Measurements from ENCODE around the gene MBTPS1. TPM values are rescaled to one million over a fixed set of nuclear protein-coding genes. Genes with fewer than 3 reads are reported as not detected.

The MBTPS1 gene
- total and polyA plus RNA-seq, 10 of the 15 experiments (the other 5 are each of a cell fraction or from before 2014, with no cell fraction given): 1.3 to 43.9 (median 35.2) TPM

- POLR2A ChIA-PET: no interaction called here
- ATAC-seq (no peak), DNase-seq (ENCODE audit: low read depth, low spot score) (no peak), FAIRE-seq (no peak)
- WGBS (ENCODE audit: insufficient coverage, insufficient replicate concordance, low lambda C conversion rate, missing lambda C conversion rate): 34% methylated on average over 4 of the region's 4 CpGs
- CTCF ChIA-PET: interaction anchor here (1.9 kb wide), 1 partner anchor 32 kb away, joined by 4 read pairs; the partner anchor contains the start of gene TAF1C
- RAD21 ChIA-PET (ENCODE audit: unreplicated experiment): no interaction called here
- no TSS peak for BruUV-seq (replicated peaks)
- no peak overlapping the region for H3K9ac ChIP-seq (ENCODE audit: control insufficient read depth, insufficient read depth, low read length)
- H3K4me3 ChIP-seq: no peak overlapping the region
- H3K27ac ChIP-seq (ENCODE audit: control insufficient read depth, insufficient read depth): no peak overlapping the region
- H2AFZ ChIP-seq (ENCODE audit: control insufficient read depth, low read depth, low read length): no peak overlapping the region
- no peaks in the 10 kb centered on the region for H4K20me1 ChIP-seq (ENCODE audit: control insufficient read depth, insufficient read depth)
- intact Hi-C loops (cut with micrococcal nuclease; ENCODE audit: unreplicated experiment): no loop called here
- no peaks in the 10 kb centered on the region for H3K79me2 ChIP-seq (ENCODE audit: control insufficient read depth, insufficient read depth, low read length)
- no peak overlapping the region for H3K4me2 ChIP-seq (ENCODE audit: control insufficient read depth, insufficient read depth)
- no peaks in the 10 kb centered on the region for H3K36me3 ChIP-seq (ENCODE audit: control insufficient read depth in 2 of 2, insufficient read depth in 2 of 2, low read length in 1 of 2)
- SMC1A ChIA-PET (ENCODE audit: uncharacterized antibody, unreplicated experiment): interaction anchor here (0.7 kb wide), 1 partner anchor 24 kb away, joined by 3 read pairs; no protein-coding TSS in a partner anchor
- H3K4me1 ChIP-seq (ENCODE audit: control insufficient read depth, insufficient read depth, low read length): no peaks in the 10 kb centered on the region
- TF ChIP-seq SPI1 (IDR thresholded peaks at IDR 0.05; ENCODE audit: borderline replicate concordance, insufficient read depth, low read depth, low read length) (no peak), TBL1XR1 (IDR thresholded peaks at IDR 0.05; ENCODE audit: low read depth, low read length) (no peak), CEBPZ (IDR thresholded peaks at IDR 0.05; ENCODE audit: low read depth, low read length) (no peak), CEBPB (IDR thresholded peaks at IDR 0.05; ENCODE audit: borderline replicate concordance in 1 of 2, low read depth in 2 of 2, low read length in 2 of 2) (no peak), NR2C2 (IDR thresholded peaks at IDR 0.05; ENCODE audit: borderline replicate concordance, control insufficient read depth, insufficient read length, low read depth) (no peak), CTCF (IDR thresholded peaks at IDR 0.05 in 2 of 3, conservative IDR thresholded peaks at IDR 0.05 in 1 of 3; ENCODE audit: control insufficient read depth in 2 of 3, extremely low read depth in 1 of 3, insufficient read depth in 1 of 3, low read depth in 3 of 3, low read length in 3 of 3) (no peak), ZBTB4 (CRISPR knock-in tag; IDR thresholded peaks at IDR 0.05) (no peak)
- in situ Hi-C loops (cut with MboI): no loop called here
- H3K9me3 ChIP-seq (replicated peaks; ENCODE audit: control insufficient read depth, insufficient read depth, low read length): no peaks in the 10 kb centered on the region
- H3K27me3 ChIP-seq (replicated peaks in 1 of 2; ENCODE audit: control insufficient read depth in 2 of 2, insufficient read depth in 2 of 2, low read length in 1 of 2): peaks cover 0 to 2% of the 10 kb centered on the region in 2 experiments; a peak in 1 of 4 replicates
These were observed 38.5 kb upstream of the MBTPS1 start for GRCh38 chr16:84155226-84155625.

Measured in GM12878 (cell line).